Prostate gland (tissue), 2 donors: ENCODE data around the gene SFTA2.
A peak's percentile ranks its signal among the peaks of the same experiment; 100 is the strongest.

ENCODE experiments used
- POLR2A ChIP-seq: fragments of 450-650 bp; IDR thresholded peaks from one replicate; pipeline ENCODE4 v1.6.1; 2016; ENCODE audit warnings: antibody characterized with exemption, mild to moderate bottlenecking
- POLR2AphosphoS5 ChIP-seq: sonication (generic); formaldehyde crosslinking; IDR thresholded peaks from one replicate; pipeline ENCODE4 v1.6.1; 2017; ENCODE audit warnings: antibody characterized with exemption
- TF ChIP-seq, protein P1 (sequence below), 4 experiments: fragments of 200-600 bp in 2 of 4; fragments of 450-650 bp in 2 of 4; sonication (generic) in 2 of 4; IDR thresholded peaks; 1 replicate in 3 of 4; 2 replicates in 1 of 4; pipeline ENCODE4 v1.5.1; 2016 to 2019; ENCODE audit warnings: antibody characterized with exemption in 4 of 4, mild to moderate bottlenecking in 2 of 4, moderate library complexity in 2 of 4

DNA sequence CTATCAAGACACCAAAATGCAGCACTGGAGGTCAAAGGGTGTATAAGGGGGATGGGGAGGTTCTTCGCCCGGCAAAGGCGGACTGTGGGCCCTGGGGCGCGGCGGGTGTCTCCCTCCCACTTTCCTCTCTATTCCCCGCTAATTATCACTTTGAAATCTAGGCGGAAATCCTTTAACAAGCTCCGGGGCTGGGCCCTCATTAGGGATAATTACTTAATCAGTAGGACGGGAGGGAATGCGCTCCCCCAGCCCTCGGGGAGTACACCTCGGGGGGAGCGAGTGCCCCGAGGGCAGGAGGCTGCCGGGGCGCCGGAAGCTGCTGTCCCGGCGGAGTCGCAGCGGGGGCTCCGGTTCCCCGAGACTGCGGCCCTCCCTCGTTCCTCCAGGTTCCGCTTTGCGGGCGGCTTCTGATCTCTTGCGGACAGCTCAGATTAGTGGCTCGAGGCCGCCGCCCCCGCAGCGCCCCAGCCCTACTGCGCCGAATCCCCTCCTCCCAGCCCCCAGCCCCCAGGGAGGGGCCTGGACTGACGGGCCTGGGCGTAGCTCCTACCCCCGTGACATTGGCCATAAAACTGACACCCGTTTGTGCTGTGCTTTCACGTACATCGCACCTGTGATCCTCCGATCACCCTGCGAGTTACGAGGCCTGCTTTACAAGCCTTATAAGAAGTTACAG is 23.5 kb upstream of the SFTA2 start:
- TF ChIP-seq, protein P1, sequence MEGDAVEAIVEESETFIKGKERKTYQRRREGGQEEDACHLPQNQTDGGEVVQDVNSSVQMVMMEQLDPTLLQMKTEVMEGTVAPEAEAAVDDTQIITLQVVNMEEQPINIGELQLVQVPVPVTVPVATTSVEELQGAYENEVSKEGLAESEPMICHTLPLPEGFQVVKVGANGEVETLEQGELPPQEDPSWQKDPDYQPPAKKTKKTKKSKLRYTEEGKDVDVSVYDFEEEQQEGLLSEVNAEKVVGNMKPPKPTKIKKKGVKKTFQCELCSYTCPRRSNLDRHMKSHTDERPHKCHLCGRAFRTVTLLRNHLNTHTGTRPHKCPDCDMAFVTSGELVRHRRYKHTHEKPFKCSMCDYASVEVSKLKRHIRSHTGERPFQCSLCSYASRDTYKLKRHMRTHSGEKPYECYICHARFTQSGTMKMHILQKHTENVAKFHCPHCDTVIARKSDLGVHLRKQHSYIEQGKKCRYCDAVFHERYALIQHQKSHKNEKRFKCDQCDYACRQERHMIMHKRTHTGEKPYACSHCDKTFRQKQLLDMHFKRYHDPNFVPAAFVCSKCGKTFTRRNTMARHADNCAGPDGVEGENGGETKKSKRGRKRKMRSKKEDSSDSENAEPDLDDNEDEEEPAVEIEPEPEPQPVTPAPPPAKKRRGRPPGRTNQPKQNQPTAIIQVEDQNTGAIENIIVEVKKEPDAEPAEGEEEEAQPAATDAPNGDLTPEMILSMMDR (IDR thresholded peaks at IDR 0.05), result no peak
- TF ChIP-seq POLR2AphosphoS5 (peak; percentile 15), POLR2A (no peak)
